ENCODE data around the gene FOXO6. TPM values are rescaled to one million over a fixed set of nuclear protein-coding genes. Genes with fewer than 3 reads are reported as not detected.

Gene FOXO6
- total and polyA plus RNA-seq, 2 donors (not counting 1 experiment from before 2014, with no cell fraction given): 0.06 to 0.15 TPM

DNA sequence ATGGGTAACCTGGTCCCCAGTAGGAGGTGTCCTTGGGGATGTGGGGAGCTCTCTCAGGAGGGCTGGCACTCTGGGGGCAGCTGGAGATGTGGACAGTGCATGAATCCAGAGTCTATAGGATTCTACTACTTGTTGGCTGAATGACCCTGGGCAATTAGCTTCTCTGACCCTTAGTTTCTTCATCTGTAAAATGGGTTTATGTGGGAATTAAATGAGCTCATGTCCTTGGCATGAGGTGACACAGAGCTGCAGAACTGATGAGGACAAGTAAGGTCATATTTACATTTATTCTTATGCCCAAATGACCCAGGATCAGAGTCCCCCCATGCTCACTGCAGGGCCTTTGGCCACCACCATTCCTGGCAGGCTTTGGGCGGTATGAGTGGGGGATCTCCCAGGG, 29.3 kb downstream of the FOXO6 start:
- TF ChIP-seq, protein P1, sequence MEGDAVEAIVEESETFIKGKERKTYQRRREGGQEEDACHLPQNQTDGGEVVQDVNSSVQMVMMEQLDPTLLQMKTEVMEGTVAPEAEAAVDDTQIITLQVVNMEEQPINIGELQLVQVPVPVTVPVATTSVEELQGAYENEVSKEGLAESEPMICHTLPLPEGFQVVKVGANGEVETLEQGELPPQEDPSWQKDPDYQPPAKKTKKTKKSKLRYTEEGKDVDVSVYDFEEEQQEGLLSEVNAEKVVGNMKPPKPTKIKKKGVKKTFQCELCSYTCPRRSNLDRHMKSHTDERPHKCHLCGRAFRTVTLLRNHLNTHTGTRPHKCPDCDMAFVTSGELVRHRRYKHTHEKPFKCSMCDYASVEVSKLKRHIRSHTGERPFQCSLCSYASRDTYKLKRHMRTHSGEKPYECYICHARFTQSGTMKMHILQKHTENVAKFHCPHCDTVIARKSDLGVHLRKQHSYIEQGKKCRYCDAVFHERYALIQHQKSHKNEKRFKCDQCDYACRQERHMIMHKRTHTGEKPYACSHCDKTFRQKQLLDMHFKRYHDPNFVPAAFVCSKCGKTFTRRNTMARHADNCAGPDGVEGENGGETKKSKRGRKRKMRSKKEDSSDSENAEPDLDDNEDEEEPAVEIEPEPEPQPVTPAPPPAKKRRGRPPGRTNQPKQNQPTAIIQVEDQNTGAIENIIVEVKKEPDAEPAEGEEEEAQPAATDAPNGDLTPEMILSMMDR (IDR thresholded peaks at IDR 0.05): no peak
- TF ChIP-seq EZH2 (IDR thresholded peaks at IDR 0.05; ENCODE audit: borderline replicate concordance, insufficient read depth, low read depth, low read length, poor library complexity, severe bottlenecking): no peak
- intact Hi-C loops (cut with micrococcal nuclease): no loop called here
- Histone ChIP-seq H3K4me3 (ENCODE audit: control extremely low read depth in 1 of 5, extremely low read depth in 1 of 5, insufficient read depth in 1 of 5, low read depth in 2 of 5, low read length in 4 of 5) (no peak overlapping the region), H3K79me2 (ENCODE audit: control insufficient read depth, insufficient read depth, low read length) (no peaks in the 10 kb centered on the region), H3K9me3 (ENCODE audit: control extremely low read depth in 1 of 3, control insufficient read depth in 2 of 3, insufficient read depth in 1 of 3, low read length in 2 of 3) (no peaks in the 10 kb centered on the region), H3K36me3 (replicated peaks in 1 of 2; ENCODE audit: control extremely low read depth in 1 of 2, control insufficient read depth in 1 of 2, extremely low read depth in 1 of 2, insufficient read depth in 2 of 2, low read length in 1 of 2) (no peaks in the 10 kb centered on the region), H3K27ac (ENCODE audit: low read length in 2 of 2) (no peak overlapping the region), H3K4me2 (replicated peaks; ENCODE audit: low read depth, low read length, poor library complexity, severe bottlenecking) (no peak overlapping the region), H3K9ac (ENCODE audit: low read length) (no peak overlapping the region), H3K27me3 (replicated peaks in 1 of 4; ENCODE audit: control extremely low read depth in 1 of 4, control insufficient read depth in 3 of 4, insufficient read depth in 4 of 4, low read length in 3 of 4) (peaks cover 0 to 18% (median 0%) of the 10 kb centered on the region in 4 experiments), H4K20me1 (ENCODE audit: control insufficient read depth, insufficient read depth, low read length, poor library complexity, severe bottlenecking) (no peaks in the 10 kb centered on the region), H2AFZ (ENCODE audit: insufficient read depth, low read depth, low read length, poor library complexity, severe bottlenecking) (no peak overlapping the region), H3K4me1 (ENCODE audit: control insufficient read depth in 2 of 2, insufficient read depth in 2 of 2, low read length in 2 of 2) (no peaks in the 10 kb centered on the region)
- peaks cover 37% of the 10 kb centered on the region for H3K27me3 Mint-ChIP-seq
- ChIA-PET POLR2A (no interaction called here), CTCF (no interaction called here)
- DNase-seq: no peak
- no peaks in the 10 kb centered on the region for H3K4me1 Mint-ChIP-seq
- H3K4me3 Mint-ChIP-seq: no peak overlapping the region
- no peak for ATAC-seq (ENCODE audit: low read depth)
- H3K9me3 Mint-ChIP-seq (ENCODE audit: insufficient read depth): no peaks in the 10 kb centered on the region
- WGBS (ENCODE audit: insufficient coverage): 80% methylated on average over 1 of the region's 1 CpG
- no peak overlapping the region for H3K27ac Mint-ChIP-seq

DNA sequence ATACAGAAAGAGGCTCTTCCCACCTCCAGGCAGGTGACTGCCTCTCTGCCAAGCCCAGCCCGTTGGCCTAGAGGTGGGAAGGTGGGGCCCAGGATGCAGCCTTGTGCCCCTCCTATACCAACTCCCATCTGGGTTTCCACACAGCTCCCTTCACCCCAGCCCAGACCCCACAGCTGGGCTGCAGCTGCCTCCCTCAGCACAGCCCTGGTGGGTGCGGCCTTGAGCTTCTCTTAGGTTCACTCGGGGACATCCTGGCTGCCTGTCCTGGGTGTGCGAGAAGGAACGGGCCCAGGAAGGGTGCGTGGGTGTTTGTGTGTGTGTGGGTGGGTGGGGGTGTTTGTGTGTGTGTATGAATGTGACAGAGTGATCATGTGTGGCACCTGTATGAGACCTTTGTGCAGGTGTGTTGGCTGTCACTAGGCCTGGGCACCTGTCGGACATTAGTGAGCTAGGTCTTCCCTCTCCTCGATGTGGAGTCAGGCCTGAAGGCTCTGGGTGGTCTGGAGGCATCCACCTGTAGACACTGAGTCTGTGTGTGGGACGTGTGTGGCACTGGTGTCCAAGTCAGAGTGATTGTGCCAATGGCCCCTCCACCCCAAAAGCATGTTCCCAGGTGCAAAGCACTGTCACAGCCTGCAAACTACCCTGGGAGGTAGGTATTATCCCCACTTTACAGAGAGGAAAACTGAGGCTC, 30.7 kb downstream of the FOXO6 start:
- Histone ChIP-seq H4K20me1 (ENCODE audit: control insufficient read depth, insufficient read depth, low read length, poor library complexity, severe bottlenecking) (no peaks in the 10 kb centered on the region), H3K4me3 (ENCODE audit: control extremely low read depth in 1 of 5, extremely low read depth in 1 of 5, insufficient read depth in 1 of 5, low read depth in 2 of 5, low read length in 4 of 5) (no peak overlapping the region), H3K4me2 (replicated peaks; ENCODE audit: low read depth, low read length, poor library complexity, severe bottlenecking) (no peak overlapping the region), H3K9me3 (ENCODE audit: control extremely low read depth in 1 of 3, control insufficient read depth in 2 of 3, insufficient read depth in 1 of 3, low read length in 2 of 3) (no peaks in the 10 kb centered on the region), H3K27ac (ENCODE audit: low read length in 2 of 2) (no peak overlapping the region), H3K27me3 (replicated peaks in 1 of 4; ENCODE audit: control extremely low read depth in 1 of 4, control insufficient read depth in 3 of 4, insufficient read depth in 4 of 4, low read length in 3 of 4) (peaks cover 0 to 18% (median 1%) of the 10 kb centered on the region in 4 experiments), H3K4me1 (ENCODE audit: control insufficient read depth in 2 of 2, insufficient read depth in 2 of 2, low read length in 2 of 2) (no peaks in the 10 kb centered on the region), H2AFZ (ENCODE audit: insufficient read depth, low read depth, low read length, poor library complexity, severe bottlenecking) (no peak overlapping the region), H3K9ac (ENCODE audit: low read length) (no peak overlapping the region), H3K79me2 (ENCODE audit: control insufficient read depth, insufficient read depth, low read length) (no peaks in the 10 kb centered on the region), H3K36me3 (replicated peaks in 1 of 2; ENCODE audit: control extremely low read depth in 1 of 2, control insufficient read depth in 1 of 2, extremely low read depth in 1 of 2, insufficient read depth in 2 of 2, low read length in 1 of 2) (no peaks in the 10 kb centered on the region)
- Mint-ChIP-seq H3K4me3 (no peak overlapping the region), H3K4me1 (no peaks in the 10 kb centered on the region), H3K27ac (no peak overlapping the region), H3K9me3 (ENCODE audit: insufficient read depth) (no peaks in the 10 kb centered on the region), H3K27me3 (peaks cover 40% of the 10 kb centered on the region)
- ChIA-PET POLR2A (no interaction called here), CTCF (no interaction called here)
- intact Hi-C loops (cut with micrococcal nuclease): no loop called here
- WGBS (ENCODE audit: insufficient coverage): 48% methylated on average over 6 of the region's 9 CpGs
- no peak for TF ChIP-seq EZH2 (IDR thresholded peaks at IDR 0.05; ENCODE audit: borderline replicate concordance, insufficient read depth, low read depth, low read length, poor library complexity, severe bottlenecking)
- TF ChIP-seq, protein P1 (IDR thresholded peaks at IDR 0.05): no peak
- ATAC-seq (ENCODE audit: low read depth) (no peak), DNase-seq (no peak)

Data from B cell (primary cell).